HTR-8/SVneo (cell line): ENCODE measurements around the gene TP53BP2.
A peak's percentile ranks its signal among the peaks of the same experiment; 100 is the strongest.
"Not testable (repeated sequence)": the region's sequence is repeated elsewhere in the genome, so short reads cannot be mapped to it uniquely, and the experiment has no call there.

Experiments used
- DNase-seq: peaks from one replicate; pipeline ENCODE4 v3.0.0; 2011; ENCODE audit warnings: low spot score, mixed read lengths; ENCODE audit not compliant: insufficient read length
- FAIRE-seq: peaks from 2 replicates; lab custom pipeline; 2011; peaks lifted over from hg19 to GRCh38; lab: Jason Lieb, UNC

TP53BP2 gene, protein sequence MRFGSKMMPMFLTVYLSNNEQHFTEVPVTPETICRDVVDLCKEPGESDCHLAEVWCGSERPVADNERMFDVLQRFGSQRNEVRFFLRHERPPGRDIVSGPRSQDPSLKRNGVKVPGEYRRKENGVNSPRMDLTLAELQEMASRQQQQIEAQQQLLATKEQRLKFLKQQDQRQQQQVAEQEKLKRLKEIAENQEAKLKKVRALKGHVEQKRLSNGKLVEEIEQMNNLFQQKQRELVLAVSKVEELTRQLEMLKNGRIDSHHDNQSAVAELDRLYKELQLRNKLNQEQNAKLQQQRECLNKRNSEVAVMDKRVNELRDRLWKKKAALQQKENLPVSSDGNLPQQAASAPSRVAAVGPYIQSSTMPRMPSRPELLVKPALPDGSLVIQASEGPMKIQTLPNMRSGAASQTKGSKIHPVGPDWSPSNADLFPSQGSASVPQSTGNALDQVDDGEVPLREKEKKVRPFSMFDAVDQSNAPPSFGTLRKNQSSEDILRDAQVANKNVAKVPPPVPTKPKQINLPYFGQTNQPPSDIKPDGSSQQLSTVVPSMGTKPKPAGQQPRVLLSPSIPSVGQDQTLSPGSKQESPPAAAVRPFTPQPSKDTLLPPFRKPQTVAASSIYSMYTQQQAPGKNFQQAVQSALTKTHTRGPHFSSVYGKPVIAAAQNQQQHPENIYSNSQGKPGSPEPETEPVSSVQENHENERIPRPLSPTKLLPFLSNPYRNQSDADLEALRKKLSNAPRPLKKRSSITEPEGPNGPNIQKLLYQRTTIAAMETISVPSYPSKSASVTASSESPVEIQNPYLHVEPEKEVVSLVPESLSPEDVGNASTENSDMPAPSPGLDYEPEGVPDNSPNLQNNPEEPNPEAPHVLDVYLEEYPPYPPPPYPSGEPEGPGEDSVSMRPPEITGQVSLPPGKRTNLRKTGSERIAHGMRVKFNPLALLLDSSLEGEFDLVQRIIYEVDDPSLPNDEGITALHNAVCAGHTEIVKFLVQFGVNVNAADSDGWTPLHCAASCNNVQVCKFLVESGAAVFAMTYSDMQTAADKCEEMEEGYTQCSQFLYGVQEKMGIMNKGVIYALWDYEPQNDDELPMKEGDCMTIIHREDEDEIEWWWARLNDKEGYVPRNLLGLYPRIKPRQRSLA

DNA sequence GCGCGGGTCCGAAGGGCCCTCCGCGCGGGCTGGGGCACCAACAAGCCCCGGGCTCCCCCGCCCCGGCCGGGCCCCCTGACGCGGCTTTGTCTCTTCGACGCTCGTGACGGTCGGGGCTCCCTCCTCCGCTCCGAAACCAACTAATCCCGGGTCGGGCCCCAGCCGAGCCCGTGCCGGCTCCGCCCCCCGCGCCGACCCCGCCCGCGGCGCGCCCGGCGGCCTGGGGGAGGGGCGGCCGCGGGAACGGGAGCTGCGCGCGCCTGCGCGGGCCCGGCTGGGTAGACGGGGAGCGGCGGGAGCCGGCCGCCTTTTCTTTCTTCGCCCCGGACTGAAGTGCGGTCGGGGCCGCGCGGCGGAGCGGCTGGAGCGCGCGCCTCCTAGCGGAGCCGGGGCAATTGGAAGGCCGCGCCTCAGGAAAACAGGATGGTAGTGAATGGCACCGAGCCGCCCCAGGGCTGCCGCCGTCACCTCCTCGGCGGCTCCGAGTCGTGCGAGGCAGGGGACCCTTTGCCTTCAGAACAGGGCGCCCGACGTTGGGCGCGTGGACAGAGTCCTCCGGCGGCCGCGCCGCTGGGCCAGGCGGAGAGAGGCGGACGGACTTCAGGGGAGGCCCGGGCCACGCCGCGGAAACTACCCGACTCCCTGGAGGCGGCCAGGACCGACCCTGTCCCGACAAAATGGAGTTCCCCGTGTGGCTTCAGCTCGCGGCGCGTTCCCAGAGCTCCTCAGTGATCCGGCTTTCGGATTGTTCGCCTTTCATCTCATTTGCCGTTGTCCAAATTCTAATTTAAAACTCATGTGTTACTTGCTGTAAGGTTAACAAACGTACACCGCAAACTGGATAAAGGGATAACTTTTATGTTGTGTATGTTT lies at the start of gene TP53BP2:
Gene TP53BP2 (minus strand): TSS at position 138 of the 873 bp plus-strand sequence. CDS start 267 bp downstream, outside the sequence.
- DNase-seq (peak; percentile 90), FAIRE-seq (peak; percentile 40)

DNA sequence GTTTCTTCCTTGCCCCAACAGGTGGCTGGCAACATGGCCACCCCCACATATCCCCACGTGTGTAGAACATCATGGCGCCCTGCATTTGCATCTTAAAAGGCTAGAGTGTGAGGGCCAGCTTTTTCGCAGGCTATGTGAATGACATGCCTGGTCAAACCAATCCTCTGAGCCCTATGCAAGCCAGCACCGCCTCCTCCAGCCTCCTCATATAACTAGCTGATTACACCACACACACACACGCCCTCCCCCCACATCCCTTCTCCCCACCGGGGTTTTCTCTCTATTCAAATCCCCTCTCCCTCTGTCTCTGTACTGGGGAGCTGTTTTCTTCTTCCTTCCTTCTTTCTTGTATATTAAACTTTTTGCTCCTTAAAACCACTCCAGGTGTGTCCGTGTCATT lies 44.7 kb upstream of the TP53BP2 start:
- FAIRE-seq, DNase-seq: not testable (repeated sequence)

DNA sequence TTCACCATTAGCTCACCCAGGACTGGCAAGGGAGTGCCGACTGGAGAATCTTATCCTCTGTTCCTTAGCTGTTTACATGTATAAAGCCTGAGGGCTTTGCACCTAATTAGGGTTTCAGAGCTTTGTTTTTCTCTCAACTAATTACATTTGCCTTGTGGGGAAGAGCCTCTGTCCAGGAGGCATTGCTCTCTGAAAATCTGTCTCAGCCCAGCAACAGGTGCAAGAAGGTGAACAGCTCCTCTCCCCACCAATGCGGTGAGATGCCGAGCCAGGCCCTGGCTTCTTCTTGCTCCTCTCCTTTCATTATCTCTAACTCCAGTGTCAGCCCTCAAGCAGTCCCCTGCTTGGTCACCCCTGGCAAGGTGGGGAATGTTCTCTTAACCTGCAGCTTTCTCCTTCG lies 43.6 kb upstream of the TP53BP2 start:
- not testable (repeated sequence) for DNase-seq, FAIRE-seq

DNA sequence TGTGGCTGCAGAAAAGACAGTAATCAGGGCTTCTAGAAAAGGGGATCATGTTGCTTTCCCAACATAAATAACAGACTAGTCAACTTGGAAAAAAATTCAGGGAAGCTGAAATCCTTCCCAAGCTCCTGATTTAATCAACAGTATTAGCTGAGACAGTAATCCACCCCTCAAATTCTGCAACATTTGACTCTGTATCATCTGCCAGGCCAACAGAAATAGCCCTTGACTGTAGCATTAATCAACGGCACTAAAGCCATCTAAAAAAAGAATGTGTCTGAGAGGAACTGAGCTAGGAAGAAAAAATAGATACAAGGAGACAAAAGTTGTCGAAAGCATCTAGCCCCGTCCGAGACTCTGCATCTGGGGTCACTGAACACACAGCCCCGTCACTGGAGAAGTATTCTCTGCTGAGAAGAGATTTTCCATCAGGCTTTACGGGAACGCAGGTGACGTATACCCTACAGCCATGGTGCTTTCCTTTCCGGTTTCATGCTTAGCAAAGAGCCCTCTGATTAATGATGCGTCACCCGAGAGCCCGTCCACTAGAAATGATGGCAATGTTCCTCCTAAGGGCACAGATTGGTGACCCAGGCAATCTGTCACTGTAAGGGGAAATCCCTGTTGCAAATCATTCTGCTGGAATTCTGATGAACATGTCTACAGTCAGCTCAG lies 42.1 kb upstream of the TP53BP2 start:
- DNase-seq (peak; percentile 92), FAIRE-seq (peak; percentile 76)

DNA sequence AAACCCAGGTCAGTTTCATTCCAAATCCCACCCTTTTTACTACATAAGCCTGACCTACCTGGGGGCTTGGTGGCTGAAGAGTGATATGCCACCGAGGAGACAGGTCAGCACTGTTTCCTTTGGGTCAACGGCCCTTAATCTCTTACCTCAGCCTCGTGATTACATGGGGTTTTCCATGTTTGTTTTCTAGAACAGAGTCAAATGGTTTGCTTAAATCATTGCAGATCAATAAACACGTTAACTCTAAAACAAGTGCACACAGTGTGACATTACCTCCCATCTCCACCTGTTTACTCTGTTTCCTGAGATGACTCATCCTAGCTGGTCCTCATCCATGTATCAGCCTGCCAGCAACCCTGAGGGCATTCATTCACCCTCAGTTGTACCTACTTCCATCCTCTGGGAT lies 40.8 kb upstream of the TP53BP2 start:
- no peak for DNase-seq

DNA sequence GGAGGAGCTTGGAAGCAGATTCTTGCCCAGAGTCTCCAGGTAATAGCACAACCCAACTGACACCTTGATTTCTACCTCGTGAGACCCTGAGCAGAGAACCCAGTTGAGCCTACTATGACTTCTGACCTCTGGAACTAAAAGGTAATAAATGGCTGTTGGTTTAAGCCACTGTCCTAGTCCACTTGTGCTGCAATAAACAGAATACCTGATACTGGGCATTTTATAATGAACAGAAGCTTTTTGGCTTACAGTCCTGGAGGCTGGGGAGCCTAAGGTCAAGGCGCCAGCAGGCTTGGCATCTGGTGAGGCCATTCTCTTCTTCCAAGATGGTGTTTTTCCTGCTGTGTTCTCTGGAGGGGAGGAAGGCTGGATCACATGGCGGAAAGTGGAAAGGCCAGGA lies 39.9 kb upstream of the TP53BP2 start:
- FAIRE-seq = no peak

More for the DNA sequence above, 40.8 kb upstream of the TP53BP2 start:
- FAIRE-seq = no peak

DNA sequence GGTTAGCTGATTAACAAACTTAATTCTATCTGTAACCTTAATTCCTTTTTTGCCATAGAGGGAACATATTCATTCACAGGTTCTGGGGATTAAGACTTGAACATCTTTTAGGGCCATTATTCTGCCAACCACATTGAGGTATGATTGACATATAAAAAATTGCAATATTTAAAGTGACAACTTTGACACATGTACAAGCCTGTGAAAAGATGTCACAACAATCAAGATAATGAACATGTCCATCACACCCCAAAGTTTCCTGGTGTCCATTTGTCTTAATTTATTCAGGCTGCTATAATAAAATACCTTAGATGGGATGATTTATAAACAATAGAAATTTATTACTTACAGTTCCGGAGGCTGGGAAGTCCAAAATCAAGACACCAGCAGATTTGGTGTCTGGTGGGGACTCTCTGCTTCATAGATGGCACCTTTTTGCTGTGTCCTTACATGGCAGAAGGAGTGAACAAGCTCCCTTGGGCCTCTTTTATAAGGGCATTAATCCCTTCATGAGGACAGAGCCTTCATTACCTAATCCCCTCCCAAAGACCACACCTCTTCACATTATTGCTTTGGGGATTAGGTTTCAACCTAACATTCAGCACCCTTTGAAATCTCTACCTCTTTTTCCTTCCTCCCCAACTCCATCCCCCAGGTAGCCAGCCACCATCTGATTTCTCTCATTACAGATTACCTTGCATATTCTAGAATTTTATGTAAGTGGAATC lies 33.0 kb upstream of the TP53BP2 start:
- DNase-seq = no peak
- FAIRE-seq = no peak

More for the DNA sequence above, 39.9 kb upstream of the TP53BP2 start:
- no peak for DNase-seq

DNA sequence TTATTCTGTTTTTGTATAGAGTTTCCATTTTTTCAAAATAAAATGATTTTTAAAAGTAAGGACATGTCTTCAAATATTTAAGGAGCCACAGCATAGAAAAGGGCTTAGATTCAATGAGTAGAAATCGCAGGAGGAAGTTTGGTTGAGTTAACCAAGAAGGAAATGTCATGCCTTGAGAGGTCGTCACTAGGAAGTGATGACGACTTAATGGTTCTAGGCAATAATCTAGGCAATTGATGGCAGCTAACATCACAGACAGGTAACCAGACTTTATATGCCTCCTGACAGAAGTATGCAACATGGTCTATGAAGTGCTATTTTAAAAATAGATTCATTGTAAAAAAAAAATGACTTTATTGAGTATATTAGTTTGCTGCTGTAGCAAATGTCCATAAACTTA lies 32.1 kb upstream of the TP53BP2 start:
- no peak for FAIRE-seq
- no peak for DNase-seq

DNA sequence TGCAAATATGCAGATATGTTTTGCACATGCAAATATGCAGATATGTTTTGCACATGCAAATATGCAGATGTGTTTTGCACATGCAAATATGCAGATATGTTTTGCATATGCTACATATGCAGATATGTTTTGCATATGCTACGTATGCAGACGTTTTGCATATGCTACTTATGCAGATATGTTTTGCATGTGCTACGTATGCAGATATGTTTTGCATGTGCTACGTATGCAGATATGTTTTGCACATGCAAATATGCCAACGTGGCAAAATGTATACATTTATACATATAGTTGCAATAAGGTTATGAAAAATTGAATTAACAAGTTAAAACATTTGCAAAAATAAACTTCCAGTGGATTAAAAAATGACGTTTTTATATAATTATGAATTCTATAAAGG lies 30.8 kb upstream of the TP53BP2 start:
- DNase-seq (no peak), FAIRE-seq (peak; percentile 72)

DNA sequence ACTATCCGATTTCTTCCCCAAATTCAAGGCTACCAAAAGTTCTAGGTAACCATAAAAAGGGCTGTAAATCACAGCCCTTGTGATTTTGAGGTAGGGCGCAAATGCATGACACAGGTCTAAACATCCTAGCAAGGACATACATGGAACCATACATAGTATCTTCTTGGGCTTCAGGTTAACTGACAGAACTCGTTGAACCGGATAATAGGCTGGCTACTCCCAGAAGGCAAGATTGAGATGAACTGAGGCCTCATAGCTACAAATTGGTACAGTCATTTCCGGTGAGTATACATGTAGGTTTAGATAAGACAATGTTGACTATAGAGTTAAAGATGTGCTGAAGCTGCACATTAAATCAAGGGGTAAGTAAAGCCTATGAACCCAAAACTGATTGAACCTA lies 27.3 kb upstream of the TP53BP2 start:
- FAIRE-seq (no peak), DNase-seq (no peak)

DNA sequence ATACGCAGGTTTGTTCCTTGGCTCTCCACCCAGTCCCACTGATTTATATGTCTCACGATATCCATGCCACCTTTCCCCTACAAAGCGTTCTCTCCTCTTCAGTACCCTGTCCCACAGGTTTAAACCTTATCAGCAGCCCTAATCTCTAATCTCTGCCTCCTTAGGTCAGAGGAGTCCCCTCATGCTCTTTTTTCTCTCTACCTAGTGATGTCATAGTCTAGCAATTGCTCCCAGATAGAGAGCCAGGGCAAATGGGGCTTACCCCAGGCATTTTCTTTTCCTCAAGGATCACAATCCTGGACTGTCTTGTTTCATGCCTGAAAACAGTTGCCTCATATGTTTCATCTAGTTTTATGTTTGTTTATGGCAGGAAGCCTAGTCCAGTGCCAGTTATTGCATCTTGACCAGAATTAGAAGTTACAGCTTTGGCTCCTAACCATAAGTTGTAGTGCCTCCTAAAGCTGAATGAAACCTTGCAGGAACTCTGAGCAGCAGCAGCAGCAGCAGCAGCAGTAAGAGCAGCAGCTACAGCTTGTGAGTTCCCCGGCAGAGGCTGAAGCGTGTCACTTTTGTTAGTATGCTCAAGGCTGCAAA lies 26.7 kb upstream of the TP53BP2 start:
- FAIRE-seq = no peak
- no peak for DNase-seq

DNA sequence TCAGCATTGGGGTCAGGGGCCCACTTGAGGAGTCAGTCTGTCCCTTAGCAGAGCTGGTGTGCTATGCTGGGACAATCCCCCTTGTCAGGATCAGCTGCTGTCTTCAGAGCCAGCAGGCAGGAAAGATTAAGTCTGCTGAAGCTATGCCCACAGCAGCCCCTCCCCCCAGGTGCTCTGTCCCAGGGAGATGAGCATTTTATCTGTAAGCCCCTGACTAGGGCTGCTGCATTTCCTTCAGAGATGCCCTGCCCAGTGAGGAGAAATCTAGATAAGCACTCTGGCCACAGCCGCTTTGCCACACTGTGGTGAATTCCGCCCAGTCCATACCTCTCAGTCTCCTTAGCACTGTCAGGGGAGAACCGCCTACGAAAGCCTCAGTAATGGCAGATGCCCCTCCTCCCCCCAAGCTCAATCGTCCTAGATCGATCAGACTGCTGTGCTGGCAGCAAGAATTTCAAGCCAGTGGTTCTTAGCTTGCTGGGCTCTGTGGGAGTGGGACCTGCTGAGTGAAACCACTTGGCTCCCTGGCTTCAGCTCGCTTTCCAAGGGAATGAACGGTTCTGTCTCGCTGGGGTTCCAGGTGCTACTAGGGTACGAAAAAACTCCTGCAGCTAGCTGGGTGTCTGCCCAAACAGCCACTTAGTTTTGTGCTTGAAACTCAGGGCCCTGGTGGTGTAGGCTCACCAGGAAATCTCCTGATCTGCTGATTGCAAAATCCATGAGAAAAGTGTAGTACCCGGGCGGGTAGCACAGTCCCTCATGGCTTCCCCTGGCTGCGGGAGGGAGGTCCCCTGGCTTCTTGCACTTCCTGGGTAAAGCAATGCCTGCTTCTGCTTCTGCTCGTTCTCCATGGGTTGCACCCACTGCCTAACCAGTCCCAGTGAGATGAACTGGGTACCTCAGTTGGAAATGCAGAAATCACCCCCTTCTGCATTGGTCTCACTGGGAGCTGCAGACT lies 25.1 kb upstream of the TP53BP2 start:
- DNase-seq = no peak
- FAIRE-seq = no peak

DNA sequence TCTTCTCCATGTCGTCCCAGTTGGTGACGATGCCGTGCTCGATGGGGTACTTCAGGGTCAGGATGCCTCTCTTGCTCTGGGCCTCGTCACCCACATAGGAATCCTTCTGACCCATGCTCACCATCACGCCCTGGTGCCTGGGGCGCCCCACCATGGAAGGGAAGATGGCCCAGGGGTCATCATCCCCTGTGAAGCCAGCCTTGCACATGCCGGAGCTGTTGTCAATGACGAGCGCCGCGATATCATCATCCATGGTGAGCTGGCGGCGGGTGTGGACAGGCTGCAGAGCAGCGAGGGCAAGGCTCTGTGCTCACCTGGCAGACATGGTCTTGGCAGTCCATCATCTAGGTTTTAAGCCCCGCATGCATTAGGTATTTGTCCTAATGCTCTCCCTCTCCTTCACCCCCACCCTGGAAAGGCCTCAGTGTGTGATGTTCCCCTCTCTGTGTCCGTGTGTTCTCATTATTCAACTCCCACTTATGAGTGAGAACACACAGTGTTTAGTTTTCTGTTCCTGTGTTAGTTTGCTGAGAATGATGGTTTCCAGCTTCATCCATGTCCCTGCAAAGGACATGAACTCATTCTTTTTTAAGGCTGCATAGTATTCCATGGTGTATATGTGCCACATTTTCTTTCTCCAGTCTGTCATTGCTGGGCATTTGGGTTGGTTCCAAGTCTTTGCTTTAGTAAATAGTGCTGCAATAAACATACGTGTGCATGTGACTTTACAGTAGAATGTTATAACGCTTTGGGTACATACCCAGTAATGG lies 19.0 kb upstream of the TP53BP2 start:
- peak; percentile 51 for FAIRE-seq
- DNase-seq = not testable (repeated sequence)

DNA sequence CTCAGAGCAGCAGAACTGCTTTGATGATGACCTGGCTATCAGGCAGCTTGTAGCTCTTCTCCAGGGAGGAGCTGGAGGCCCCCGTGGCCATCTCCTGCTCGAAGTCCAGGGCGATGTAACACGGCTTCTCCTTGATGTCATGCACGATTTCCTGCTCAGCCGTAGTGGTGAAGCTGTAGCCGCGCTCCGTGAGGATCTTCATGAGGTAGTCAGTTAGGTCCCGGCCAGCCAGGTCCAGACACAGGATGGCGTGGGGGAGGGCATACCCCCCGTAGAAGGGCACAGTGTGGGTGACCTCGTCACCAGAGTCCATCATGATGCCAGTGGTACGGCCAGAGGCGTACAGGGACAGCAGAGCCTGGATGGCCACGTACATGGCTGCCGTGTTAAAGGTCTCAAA lies 18.3 kb upstream of the TP53BP2 start:
- FAIRE-seq = no peak
- DNase-seq = no peak

DNA sequence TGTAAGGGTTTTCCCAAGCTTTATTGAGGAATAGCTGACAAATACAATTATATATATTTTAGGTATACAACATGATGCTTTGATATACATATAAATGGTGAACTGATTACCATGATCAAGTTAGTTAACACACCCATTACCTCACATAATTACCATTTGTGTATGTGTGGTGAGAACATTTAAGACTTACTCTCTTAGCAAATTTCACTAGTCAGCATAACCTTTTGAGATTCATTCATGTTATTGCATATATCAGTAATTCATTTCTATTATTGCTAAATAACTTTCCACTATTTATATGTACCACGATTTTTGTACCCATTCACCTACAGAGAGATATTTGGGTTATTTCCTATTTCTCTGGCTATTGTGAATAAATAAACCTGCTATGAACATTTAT lies 16.2 kb upstream of the TP53BP2 start:
- DNase-seq (no peak), FAIRE-seq (no peak)

DNA sequence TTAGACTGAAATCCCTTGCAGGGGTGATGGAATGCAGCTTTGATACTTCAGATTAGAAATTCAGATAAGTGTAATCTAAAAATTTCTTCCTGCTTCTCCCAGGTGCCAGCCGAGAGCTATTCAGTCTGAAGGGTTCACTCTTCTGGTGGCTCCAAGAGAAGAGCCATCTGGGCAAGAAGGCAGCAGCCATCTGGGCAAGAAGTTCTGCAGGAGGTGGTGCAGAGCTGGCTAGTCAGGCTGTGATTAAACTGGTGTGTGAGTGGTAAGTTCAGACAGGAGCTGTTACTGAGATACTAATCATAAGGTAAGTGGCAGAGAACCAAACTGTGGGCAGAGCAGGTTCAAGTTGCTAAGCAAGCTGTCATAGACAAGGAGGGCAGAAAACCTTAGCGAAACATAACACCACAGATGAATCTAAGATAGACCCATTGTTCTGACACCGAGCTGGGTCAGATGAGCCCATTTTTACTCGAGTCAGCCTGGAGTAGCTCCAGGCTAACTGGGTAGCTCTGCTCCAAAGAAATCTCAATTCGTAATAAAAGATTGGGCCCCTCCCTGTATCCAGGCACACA lies 14.4 kb upstream of the TP53BP2 start:
- no peak for FAIRE-seq
- no peak for DNase-seq
